ENCODE results near the gene TSPAN31.

DNA sequence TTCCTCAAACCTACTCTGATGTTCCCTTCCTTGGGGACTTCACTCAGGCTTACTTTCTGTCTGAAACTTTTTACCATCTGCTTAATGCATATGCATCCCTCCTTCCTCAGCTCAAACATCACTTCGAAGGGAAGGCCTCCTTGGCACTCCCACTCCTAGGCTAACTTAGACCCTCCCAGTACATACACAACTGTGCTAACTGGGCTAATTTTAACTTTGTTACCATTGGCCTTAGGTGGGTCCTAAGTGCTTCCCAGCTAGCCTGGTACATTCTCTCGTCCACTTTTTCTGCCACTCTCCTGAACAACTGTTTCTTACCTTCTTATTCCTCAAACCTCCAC, 31.4 kb downstream of the TSPAN31 start:
- TF ChIP-seq EP300 (IDR thresholded peaks at IDR 0.05) (no peak), POLR2A (IDR thresholded peaks at IDR 0.05) (no peak), CTCF (IDR thresholded peaks at IDR 0.05) (no peak)

All from stomach (tissue), 4 donors.